Mesangial cell (primary cell): Measurements from ENCODE around the gene GRK5. TPM values are rescaled to one million over a fixed set of nuclear protein-coding genes. Genes with fewer than 3 reads are reported as not detected.

Experiments used
- total RNA-seq: library from RNA; depleted of rRNA; stranded (reverse); fragments of >200 nt; gene quantifications from 2 replicates; pipeline ENCODE4 v1.2.3, GENCODE V29; 2015

Gene GRK5
- 1.4 and 2.8 TPM in 2 replicates for total RNA-seq

DNA sequence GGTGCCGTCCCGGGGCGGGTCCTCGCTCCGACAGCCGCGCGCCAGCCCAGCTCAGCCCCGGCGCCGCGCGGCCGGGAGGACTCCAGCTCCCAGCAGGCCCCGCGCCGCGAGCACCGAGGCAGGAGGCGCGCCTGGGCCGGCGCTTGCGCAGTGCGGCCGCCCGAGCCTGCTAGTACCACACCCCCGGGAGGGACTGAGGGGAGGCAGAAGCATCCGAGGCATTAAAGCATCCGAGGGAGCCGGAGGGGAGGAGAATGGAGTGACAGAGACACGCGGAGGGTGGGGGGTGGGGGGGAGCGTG, at the start of gene GRK5:
GRK5 (plus strand) TSS at position 206 of the 301 bp plus-strand sequence. CDS start 347 bp downstream, outside the sequence.

GRCh38 chr10:119165171-119166117, 41.9 kb upstream of the GRK5 start, which contains the start of gene SFXN4:
SFXN4 (minus strand) TSS chr10:119165714; CDS start chr10:119165647, 67 bp downstream.

DNA sequence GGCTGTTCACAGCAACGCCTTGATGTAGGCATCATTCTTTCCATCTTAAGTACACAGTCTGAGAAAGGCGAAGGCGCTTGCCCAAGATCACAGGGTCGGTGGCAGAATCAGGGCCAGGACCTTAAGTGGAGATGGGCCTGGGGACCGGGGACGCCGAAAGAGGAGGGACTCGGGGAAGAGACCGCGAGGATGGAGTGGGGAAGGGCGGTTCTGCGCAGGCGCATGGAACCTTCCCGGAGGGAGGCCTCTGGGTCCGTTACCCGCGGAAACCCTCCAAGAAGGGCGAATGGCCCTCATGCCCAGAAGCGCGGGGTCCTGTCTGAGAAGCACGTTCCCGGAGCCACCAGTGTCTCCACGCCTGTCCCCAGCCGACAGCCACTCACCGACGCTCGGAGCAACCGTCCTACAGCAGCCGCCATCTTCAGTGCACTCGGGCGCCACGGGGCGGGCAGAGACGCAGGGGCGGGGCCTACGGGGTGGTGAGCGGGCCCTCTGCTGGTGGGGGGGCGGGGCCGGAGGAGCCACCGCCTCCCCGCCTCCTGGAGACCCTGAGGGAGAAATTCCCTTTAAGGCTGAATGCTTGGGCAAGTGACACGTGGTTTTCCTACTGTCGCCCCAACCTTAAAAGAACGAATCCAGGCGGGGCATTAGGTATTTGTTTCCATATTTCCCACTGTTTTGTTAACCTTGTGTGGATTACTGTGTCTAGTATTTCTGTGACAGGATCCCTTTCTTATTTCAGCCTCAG, 28.8 kb upstream of the GRK5 start, which contains the start of gene PRDX3:
PRDX3 (minus strand) TSS at position 441 of the 748 bp plus-strand sequence; CDS start at position 419, 22 bp downstream.

Other genes starting within 250 kb of the GRK5 start
- gene NANOS1, start 177.9 kb upstream of the GRK5 start, total RNA-seq, result 0.81 and 1.9 TPM in 2 replicates
- gene EIF3A, start 126.8 kb upstream of the GRK5 start, total RNA-seq, result 61.0 and 62.7 TPM in 2 replicates
- gene DENND10, start 103.5 kb upstream of the GRK5 start, total RNA-seq, result 28.7 and 39.6 TPM in 2 replicates
- gene SFXN4, start 41.9 kb upstream of the GRK5 start, total RNA-seq, result 37.3 and 80.3 TPM in 2 replicates
- gene PRDX3, start 28.8 kb upstream of the GRK5 start, total RNA-seq, result 125 and 200 TPM in 2 replicates